Fibroblast of skin of back (primary cell): ENCODE results near the gene SELENOW.
"Not testable (repeated sequence)": the region's sequence is repeated elsewhere in the genome, so short reads cannot be mapped to it uniquely, and the experiment has no call there.

Experiments
- DNase-seq: peaks from one replicate; pipeline ENCODE4 v3.0.0-alpha.2; 2013

SELENOW gene

GRCh38 chr19:47786566-47786965, 8.1 kb downstream of the SELENOW start:
- no peak for DNase-seq

GRCh38 chr19:47787307-47787706, 8.8 kb downstream of the SELENOW start:
- DNase-seq: not testable (repeated sequence)

- DNase-seq: not testable (repeated sequence)
Observed at GRCh38 chr19:47789811-47790210, 11.3 kb downstream of the SELENOW start.

GRCh38 chr19:47790398-47790814, 11.9 kb downstream of the SELENOW start:
- DNase-seq: peak; percentile 65

- DNase-seq: no peak
Observed at GRCh38 chr19:47792616-47793015, 14.1 kb downstream of the SELENOW start.

GRCh38 chr19:47794526-47794925, 16.0 kb downstream of the SELENOW start:
- no peak for DNase-seq

GRCh38 chr19:47796785-47797184, 18.3 kb downstream of the SELENOW start:
- no peak for DNase-seq

GRCh38 chr19:47797996-47798903, 19.7 kb downstream of the SELENOW start:
- no peak for DNase-seq

- DNase-seq: no peak
Observed at GRCh38 chr19:47798904-47799266, 20.4 kb downstream of the SELENOW start.

GRCh38 chr19:47801270-47801669, 22.8 kb downstream of the SELENOW start:
- DNase-seq: no peak

- DNase-seq: no peak
Observed at GRCh38 chr19:47802521-47803043, 24.1 kb downstream of the SELENOW start.

GRCh38 chr19:47803148-47803547, 24.6 kb downstream of the SELENOW start:
- not testable (repeated sequence) for DNase-seq

GRCh38 chr19:47803671-47804070, 25.2 kb downstream of the SELENOW start:
- not testable (repeated sequence) for DNase-seq

GRCh38 chr19:47804451-47804850, 25.9 kb downstream of the SELENOW start, which contains the start of gene TPRX1:
Gene TPRX1, minus strand, starts transcription at chr19:47804551. Its CDS starts 12 bp downstream, at chr19:47804539.
- not testable (repeated sequence) for DNase-seq

- DNase-seq: no peak
Observed at GRCh38 chr19:47805313-47805712, 26.8 kb downstream of the SELENOW start.

GRCh38 chr19:47806435-47806834, 27.9 kb downstream of the SELENOW start:
- no peak for DNase-seq

GRCh38 chr19:47813304-47813994, 34.9 kb downstream of the SELENOW start:
- peak; percentile 53 for DNase-seq

- DNase-seq: no peak
Observed at GRCh38 chr19:47813995-47814328, 35.5 kb downstream of the SELENOW start.

GRCh38 chr19:47816270-47816669, 37.8 kb downstream of the SELENOW start:
- DNase-seq: not testable (repeated sequence)

GRCh38 chr19:47818221-47818620, 39.7 kb downstream of the SELENOW start:
- not testable (repeated sequence) for DNase-seq

GRCh38 chr19:47819858-47820257, 41.4 kb downstream of the SELENOW start:
- DNase-seq: no peak

GRCh38 chr19:47820410-47820809, 41.9 kb downstream of the SELENOW start:
- DNase-seq: no peak

- DNase-seq: no peak
Observed at GRCh38 chr19:47821460-47822020, 43.0 kb downstream of the SELENOW start, which contains the start of gene CRX. Gene CRX, plus strand, starts transcription at chr19:47821937. Its CDS starts 12,507 bp downstream, at chr19:47834444.
